Pancreas (tissue), 10 donors: Measurements from ENCODE around the gene ZSCAN1. TPM values are rescaled to one million over a fixed set of nuclear protein-coding genes. Genes with fewer than 3 reads are reported as not detected.

Source experiments
- ATAC-seq, 4 donors: fragments of 200-7000 bp; cut with Tn5 transposase; one replicate each; pipeline versions ENCODE4 v1.8.0 to v1.9.1; 2020; ENCODE audit warnings: mild to moderate bottlenecking in 4 of 4, moderate library complexity in 4 of 4
- DNase-seq, 6 donors: peaks; one replicate each; pipeline ENCODE4 v3.0.0-alpha.2; 2020
- FAIRE-seq: peaks from 2 replicates; lab custom pipeline; 2012; peaks lifted over from hg19 to GRCh38; lab: Jason Lieb, UNC
- H3K27ac ChIP-seq, 4 donors: fragments of 200-600 bp; sonication (generic); 1 replicate in 3 of 4; 2 replicates in 1 of 4; pipeline versions ENCODE4 v1.5.0 to v1.8.0; 2020
- H3K27me3 ChIP-seq, 4 donors: fragments of 200-600 bp; one replicate each; pipeline ENCODE4 v1.8.0; 2021
- H3K36me3 ChIP-seq, 3 donors: fragments of 200-600 bp; sonication (generic) in 1 of 3; one replicate each; pipeline versions ENCODE4 v1.5.0 to v1.8.0; 2020 to 2021
- H3K4me1 ChIP-seq, 3 donors: fragments of 200-600 bp; one replicate each; pipeline ENCODE4 v1.8.0; 2021
- H3K4me3 ChIP-seq, 4 donors: fragments of 200-600 bp; sonication (generic) in 2 of 4; one replicate each; pipeline versions ENCODE4 v1.5.0 to v1.8.0; 2020 to 2021
- H3K9me3 ChIP-seq, 4 donors: fragments of 200-600 bp; one replicate each; pipeline ENCODE4 v1.8.0; 2021
- WGBS, 2 donors: extraction: QIAGEN DNeasy Blood & Tissue Kit; methylation state at CpG; one replicate each; pipeline ENCODE4 v1.1.7; 2013; 5-methylcytosine and 5-hydroxymethylcytosine counted together
- intact Hi-C, 3 donors: fragments of 100-400 bp; cut with DNase I; formaldehyde crosslinking; loops; one replicate each; pipeline versions ENCODE4 v1.11.1 to v1.14.2; 2022
- polyA plus RNA-seq, 2 donors: library from polyadenylated mRNA; stranded (reverse); fragments of 200-250 nt; gene quantifications; one replicate each; pipeline ENCODE4 v1.2.3, GENCODE V29; 2013
- total RNA-seq, 6 donors: library from RNA; stranded (reverse); fragmentation: NEBNext Ultra II Directional in 4 of 6; extraction: Animal tissue kit (Norgen Biotek cat#: 25700) in 4 of 6; gene quantifications; one replicate each; pipeline versions ENCODE4 v1.2.1 to v1.2.4, GENCODE V29; 2021 to 2023
- TF ChIP-seq, protein P1 (sequence below), 4 donors: fragments of 200-600 bp; sonication (generic) in 3 of 4; IDR thresholded peaks; one replicate each; pipeline versions ENCODE4 v1.5.0 to v1.8.0; 2021; ENCODE audit warnings: antibody characterized with exemption in 4 of 4
- donor health status: healthy with polysubstance abuse.
- donor health status: DM: no; HTN: no; CAD: no; lungs with moderate emphysema.
- donor health status: DM: no; HTN: no; CAD: no.
- donor health status: control.
- donor health status: control.
- donor health status: Bipolar disorder and iron deficiency.
- donor health status: DM: yes; HTN: yes; CAD: no.
- donor health status: DM: no; HTN: no; CAD: no.
- donor health status: DM: no; HTN: no; CAD: no.
- donor health status: DM: yes; HTN: yes; CAD: no.

ZSCAN1 gene
- total and polyA plus RNA-seq, 8 donors, result 0.25 to 7.1 (median 0.34) TPM; not detected in 1

DNA sequence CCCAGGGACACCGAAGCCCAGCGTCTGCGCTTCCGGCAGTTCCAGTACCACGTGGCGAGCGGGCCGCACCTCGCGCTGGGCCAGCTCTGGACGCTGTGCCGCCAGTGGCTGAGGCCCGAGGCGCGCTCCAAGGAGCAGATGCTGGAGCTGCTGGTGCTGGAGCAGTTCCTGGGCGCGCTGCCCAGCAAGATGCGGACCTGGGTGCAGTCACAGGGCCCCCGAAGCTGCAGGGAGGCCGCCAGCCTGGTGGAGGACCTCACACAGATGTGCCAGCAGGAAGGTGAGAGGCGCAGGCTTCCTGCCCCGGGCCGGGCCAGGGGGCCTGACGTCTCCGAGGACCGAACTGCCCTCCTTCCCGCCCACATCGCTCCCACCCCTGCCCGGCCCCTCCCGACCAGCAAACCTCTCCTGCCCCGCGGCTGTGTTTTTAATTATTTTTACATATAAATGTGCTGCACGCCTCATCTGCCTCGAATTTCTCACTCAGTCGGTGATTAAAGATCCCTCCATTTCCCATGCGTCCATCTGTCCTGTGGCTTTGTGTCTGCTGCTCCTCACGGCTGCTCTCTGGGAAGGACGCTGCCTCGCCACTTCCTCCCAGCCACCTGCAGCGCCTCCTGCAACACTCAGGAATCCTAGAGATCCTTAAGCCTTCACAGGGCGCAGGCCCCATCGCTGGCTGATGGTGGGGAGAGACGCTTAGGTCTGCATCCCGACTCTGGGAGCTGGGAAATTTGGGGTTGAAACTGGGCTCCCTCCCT, 4.3 kb downstream of the ZSCAN1 start:
- TF ChIP-seq, protein P1, sequence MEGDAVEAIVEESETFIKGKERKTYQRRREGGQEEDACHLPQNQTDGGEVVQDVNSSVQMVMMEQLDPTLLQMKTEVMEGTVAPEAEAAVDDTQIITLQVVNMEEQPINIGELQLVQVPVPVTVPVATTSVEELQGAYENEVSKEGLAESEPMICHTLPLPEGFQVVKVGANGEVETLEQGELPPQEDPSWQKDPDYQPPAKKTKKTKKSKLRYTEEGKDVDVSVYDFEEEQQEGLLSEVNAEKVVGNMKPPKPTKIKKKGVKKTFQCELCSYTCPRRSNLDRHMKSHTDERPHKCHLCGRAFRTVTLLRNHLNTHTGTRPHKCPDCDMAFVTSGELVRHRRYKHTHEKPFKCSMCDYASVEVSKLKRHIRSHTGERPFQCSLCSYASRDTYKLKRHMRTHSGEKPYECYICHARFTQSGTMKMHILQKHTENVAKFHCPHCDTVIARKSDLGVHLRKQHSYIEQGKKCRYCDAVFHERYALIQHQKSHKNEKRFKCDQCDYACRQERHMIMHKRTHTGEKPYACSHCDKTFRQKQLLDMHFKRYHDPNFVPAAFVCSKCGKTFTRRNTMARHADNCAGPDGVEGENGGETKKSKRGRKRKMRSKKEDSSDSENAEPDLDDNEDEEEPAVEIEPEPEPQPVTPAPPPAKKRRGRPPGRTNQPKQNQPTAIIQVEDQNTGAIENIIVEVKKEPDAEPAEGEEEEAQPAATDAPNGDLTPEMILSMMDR (IDR thresholded peaks at IDR 0.05), result no peak
- Histone ChIP-seq H3K36me3 (no peaks in the 10 kb centered on the region), H3K4me1 (no peaks in the 10 kb centered on the region), H3K27me3 (no peaks in the 10 kb centered on the region), H3K27ac (no peak overlapping the region), H3K4me3 (no peak overlapping the region), H3K9me3 (no peaks in the 10 kb centered on the region)
- 11 to 12% methylated on average over 41 to 44 of the region's 44 CpGs for WGBS, 2 donors
- DNase-seq (peak in 1 of 6 donors; percentile 56), ATAC-seq (peak in 2 of 4 donors; percentile 11 to 41), FAIRE-seq (no peak)
- intact Hi-C loops, result no loop called here

DNA sequence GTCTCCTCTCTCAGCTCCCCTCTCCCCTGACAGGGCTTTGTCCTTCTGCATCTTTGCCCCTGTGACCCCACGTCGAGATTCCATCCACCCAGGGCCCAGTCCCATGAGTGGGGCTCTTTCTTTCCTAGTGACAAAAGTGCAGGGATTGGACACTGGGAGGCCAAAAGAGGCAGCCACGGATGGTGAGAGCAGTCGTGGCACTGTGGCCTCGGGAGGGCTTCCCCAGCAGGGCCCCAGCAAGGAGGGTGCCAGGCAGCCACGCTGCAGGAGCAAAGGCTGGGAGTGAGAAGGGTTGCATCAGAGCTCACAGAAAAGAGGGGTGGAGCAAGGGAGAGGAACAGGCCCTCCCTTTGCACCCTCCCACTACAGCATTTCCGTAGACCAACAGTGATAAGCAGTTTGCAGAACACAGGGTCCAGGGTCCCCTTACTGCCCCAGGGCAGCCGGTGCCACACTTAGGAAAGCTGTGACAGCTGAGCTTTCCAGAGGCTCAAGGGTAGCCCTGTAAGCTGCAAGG, 4.9 kb downstream of the ZSCAN1 start:
- TF ChIP-seq, protein P1 (IDR thresholded peaks at IDR 0.05), result no peak
- Histone ChIP-seq H3K27me3 (no peaks in the 10 kb centered on the region), H3K4me1 (no peaks in the 10 kb centered on the region), H3K9me3 (no peaks in the 10 kb centered on the region), H3K4me3 (no peak overlapping the region), H3K27ac (no peak overlapping the region), H3K36me3 (no peaks in the 10 kb centered on the region)
- ATAC-seq, result no peak
- FAIRE-seq, result no peak
- no peak for DNase-seq
- intact Hi-C loops, result no loop called here
- WGBS, 2 donors, result 8 to 20% methylated on average over 8 of the region's 8 CpGs

DNA sequence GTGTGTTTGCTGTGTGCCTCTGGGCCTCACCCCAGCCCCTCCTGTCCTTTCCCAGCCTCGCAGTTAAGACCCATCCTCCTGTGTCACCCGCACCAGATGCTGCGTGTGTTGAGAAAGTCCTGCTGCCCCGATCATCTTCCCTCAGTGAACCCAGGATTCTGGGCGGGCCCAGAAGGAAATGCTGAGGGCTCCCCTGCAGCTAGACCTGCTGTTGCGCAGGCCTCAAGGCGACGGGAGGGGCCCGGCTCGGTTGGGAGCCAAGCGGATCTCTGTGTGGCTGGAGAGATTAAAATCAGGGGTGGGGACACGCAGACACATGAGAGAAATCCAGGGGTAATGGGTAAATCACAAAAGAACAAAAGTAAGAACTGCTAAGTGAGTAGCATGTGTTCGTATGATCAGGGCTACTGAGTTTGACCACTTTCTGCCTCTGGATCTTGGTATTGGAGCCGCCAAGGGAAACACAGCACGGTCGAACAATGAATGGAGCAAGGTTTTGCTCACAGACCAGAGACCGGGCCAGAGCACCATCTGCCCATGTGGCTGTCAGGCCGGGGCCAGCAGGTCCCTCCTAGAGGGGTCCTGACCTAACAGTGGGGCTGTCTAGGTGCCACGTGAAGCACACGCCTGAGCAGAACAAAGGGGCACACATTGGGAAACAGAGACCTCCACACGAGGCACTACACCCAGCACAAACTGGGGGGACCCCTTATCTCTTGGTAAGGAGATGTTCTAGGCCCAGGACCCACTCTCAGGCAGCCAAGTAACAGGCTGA, 7.1 kb downstream of the ZSCAN1 start:
- DNase-seq, result no peak

DNA sequence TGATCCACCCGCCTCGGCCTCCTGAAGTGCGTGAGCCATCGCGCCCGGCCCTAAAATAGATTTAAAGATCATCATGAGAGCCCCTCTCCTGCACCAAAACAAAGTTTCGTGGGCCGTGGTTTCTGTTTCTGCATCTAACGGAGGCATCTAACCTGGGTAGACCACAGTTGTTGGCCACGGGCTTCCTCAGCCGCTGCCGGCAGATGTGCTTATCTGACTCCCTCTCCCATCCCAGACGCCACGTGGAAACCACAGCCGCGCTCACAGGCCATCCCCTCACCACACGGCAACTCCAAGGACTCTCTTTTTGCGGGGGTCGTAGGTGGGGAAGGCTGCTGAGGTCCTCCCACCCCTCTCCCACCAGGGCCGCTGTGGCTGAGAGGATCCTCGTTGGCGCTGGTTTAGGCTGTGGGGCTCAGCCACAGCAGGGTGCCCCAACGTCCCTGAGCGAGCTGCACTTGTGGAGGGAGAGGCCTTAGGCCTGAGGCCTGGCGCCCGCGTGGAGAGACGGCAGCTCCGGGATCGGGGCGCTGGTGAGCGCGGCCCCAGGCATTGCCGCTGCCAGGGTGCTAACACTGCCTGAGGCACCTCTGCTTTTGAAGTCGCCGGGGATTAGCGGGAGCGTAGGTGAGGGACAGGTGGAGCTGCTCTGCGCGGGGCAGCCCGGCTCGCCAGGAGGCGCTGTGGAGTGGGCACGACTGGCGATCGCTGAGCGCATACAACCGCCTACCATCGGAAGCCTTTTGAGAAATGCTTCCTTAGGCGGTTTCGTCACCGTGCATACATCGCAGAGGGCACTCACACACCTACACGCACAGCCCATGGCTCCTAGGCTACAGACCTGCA, 8.9 kb downstream of the ZSCAN1 start:
- FAIRE-seq (no peak), DNase-seq (no peak), ATAC-seq (peak in 2 of 4 donors; percentile 28 to 38)
- Histone ChIP-seq H3K4me1 (no peaks in the 10 kb centered on the region), H3K27me3 (no peaks in the 10 kb centered on the region), H3K36me3 (no peaks in the 10 kb centered on the region), H3K4me3 (no peak overlapping the region), H3K9me3 (no peaks in the 10 kb centered on the region), H3K27ac (no peak overlapping the region)
- WGBS, 2 donors, result 34% methylated on average over 53 to 54 of the region's 54 CpGs
- intact Hi-C loops, result no loop called here
- TF ChIP-seq, protein P1 (IDR thresholded peaks at IDR 0.05), result no peak

More for the DNA sequence above, 7.1 kb downstream of the ZSCAN1 start:
- no peak for FAIRE-seq
- Histone ChIP-seq H3K4me3 (no peak overlapping the region), H3K9me3 (no peaks in the 10 kb centered on the region), H3K27me3 (no peaks in the 10 kb centered on the region), H3K4me1 (no peaks in the 10 kb centered on the region), H3K36me3 (no peaks in the 10 kb centered on the region), H3K27ac (no peak overlapping the region)
- no peak for ATAC-seq
- WGBS, 2 donors, result 68 to 82% methylated on average over 21 of the region's 21 CpGs
- TF ChIP-seq, protein P1 (IDR thresholded peaks at IDR 0.05), result no peak
- intact Hi-C loops, result no loop called here
